Ovary (tissue), 3 donors: ENCODE measurements around the gene ASB1.

Experiments
- EP300 ChIP-seq: sonication (generic); formaldehyde crosslinking; IDR thresholded peaks from one replicate; pipeline ENCODE4 v1.6.1; 2017; ENCODE audit warnings: antibody characterized with exemption
- TF ChIP-seq, protein P1 (sequence below), 3 donors: fragments of 450-650 bp in 2 of 3; fragments of 200-600 bp in 1 of 3; IDR thresholded peaks; one replicate each; pipeline versions ENCODE4 v1.5.1 to v1.8.0; 2016 to 2022; ENCODE audit warnings: antibody characterized with exemption in 3 of 3, mild to moderate bottlenecking in 1 of 3
- donor health status: DM: no; HTN: no; CAD: no.

DNA sequence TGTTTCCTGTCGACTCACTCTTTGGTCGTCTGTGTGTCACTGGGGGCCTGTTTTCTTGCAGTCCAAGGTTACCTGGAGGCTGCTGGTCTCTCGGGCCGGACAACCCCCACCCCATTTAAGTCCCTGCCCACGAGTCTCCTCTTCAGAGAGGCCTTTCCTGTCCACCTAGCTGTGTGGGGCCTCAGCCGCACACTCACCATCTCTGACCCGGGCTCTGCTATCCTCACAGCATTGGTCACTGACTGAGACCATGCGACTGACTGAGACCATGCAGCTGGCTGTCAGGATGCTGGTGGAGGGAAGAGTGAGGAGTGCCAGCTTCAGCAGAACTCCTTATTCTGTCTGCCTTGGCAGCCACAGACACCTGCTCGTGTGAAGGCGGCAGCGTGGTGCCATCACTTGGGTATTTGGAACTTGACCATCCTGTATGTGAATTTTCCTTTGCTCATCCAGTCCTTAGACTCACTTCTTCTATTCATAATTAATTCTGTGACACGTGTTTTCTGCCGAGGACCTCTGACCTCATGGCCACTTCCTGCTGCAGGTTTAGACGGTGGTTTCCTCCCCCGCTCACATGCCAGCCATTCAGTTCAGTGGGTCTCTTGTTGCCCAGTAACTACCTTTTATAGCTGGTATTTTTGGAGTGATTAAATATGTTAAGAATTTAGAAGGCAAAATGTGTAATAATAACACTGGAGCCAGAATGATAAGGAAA is 47.5 kb upstream of the ASB1 start:
- TF ChIP-seq, protein P1, sequence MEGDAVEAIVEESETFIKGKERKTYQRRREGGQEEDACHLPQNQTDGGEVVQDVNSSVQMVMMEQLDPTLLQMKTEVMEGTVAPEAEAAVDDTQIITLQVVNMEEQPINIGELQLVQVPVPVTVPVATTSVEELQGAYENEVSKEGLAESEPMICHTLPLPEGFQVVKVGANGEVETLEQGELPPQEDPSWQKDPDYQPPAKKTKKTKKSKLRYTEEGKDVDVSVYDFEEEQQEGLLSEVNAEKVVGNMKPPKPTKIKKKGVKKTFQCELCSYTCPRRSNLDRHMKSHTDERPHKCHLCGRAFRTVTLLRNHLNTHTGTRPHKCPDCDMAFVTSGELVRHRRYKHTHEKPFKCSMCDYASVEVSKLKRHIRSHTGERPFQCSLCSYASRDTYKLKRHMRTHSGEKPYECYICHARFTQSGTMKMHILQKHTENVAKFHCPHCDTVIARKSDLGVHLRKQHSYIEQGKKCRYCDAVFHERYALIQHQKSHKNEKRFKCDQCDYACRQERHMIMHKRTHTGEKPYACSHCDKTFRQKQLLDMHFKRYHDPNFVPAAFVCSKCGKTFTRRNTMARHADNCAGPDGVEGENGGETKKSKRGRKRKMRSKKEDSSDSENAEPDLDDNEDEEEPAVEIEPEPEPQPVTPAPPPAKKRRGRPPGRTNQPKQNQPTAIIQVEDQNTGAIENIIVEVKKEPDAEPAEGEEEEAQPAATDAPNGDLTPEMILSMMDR (IDR thresholded peaks at IDR 0.05): no peak
- no peak for TF ChIP-seq EP300
